Kidney (tissue), 14 donors: ENCODE data around the gene UBE2F. TPM values are rescaled to one million over a fixed set of nuclear protein-coding genes. Genes with fewer than 3 reads are reported as not detected.
A peak's percentile ranks its signal among the peaks of the same experiment; 100 is the strongest.

ENCODE experiments used
- DNase-seq, 5 donors: peaks; one replicate each; pipeline ENCODE4 v3.0.0-alpha.2; 2013 to 2020
- FAIRE-seq: peaks from 2 replicates; lab custom pipeline; 2012; peaks lifted over from hg19 to GRCh38; lab: Jason Lieb, UNC
- H3K27ac ChIP-seq, 2 donors: one replicate each; pipeline ENCODE4 v1.7.0; 2013; ENCODE audit warnings: low read depth in 2 of 2, low read length in 2 of 2, inconsistent platforms in 1 of 2
- H3K27me3 ChIP-seq: one replicate; pipeline ENCODE4 v1.7.1; 2013; ENCODE audit warnings: low read length, inconsistent platforms; ENCODE audit not compliant: control insufficient read depth, insufficient read depth
- H3K36me3 ChIP-seq, 3 donors: one replicate each; pipeline versions ENCODE4 v1.7.0 to v1.7.1; 2013; ENCODE audit warnings: low read length in 3 of 3, control low read depth in 1 of 3, inconsistent platforms in 1 of 3; ENCODE audit not compliant: insufficient read depth in 3 of 3, control insufficient read depth in 2 of 3
- H3K4me1 ChIP-seq, 3 donors: one replicate each; pipeline versions ENCODE4 v1.7.0 to v1.7.1; 2013; ENCODE audit warnings: low read length in 3 of 3, inconsistent platforms in 1 of 3, low read depth in 1 of 3; ENCODE audit not compliant: control insufficient read depth in 2 of 3, insufficient read depth in 2 of 3
- H3K4me3 ChIP-seq, 3 donors: one replicate each; pipeline versions ENCODE4 v1.7.0 to v1.8.1; 2013; ENCODE audit warnings: low read length in 3 of 3, control low read depth in 1 of 3, inconsistent platforms in 1 of 3
- H3K9ac ChIP-seq, 3 donors: one replicate each; pipeline versions ENCODE4 v1.7.0 to v1.7.1; 2013; ENCODE audit warnings: low read length in 3 of 3, control low read depth in 1 of 3, inconsistent platforms in 1 of 3
- H3K9me3 ChIP-seq, 3 donors: one replicate each; pipeline versions ENCODE4 v1.7.0 to v1.7.1; 2013; ENCODE audit warnings: low read length in 3 of 3, control low read depth in 1 of 3, inconsistent platforms in 1 of 3; ENCODE audit not compliant: control insufficient read depth in 2 of 3, insufficient read depth in 1 of 3
- intact Hi-C: fragments of 100-400 bp; cut with DNase I; formaldehyde crosslinking; loops from one replicate; pipeline ENCODE4 v1.11.1; 2022
- polyA plus RNA-seq: library from polyadenylated mRNA; stranded (reverse); fragments of 350-450 nt; fragmentation: Illumina TruSeq; extraction: RNeasy Lipid Tissue Mini Kit (QIAGEN cat#74804); gene quantifications from one replicate; pipeline ENCODE4 v1.2.3, GENCODE V29; 2014; ENCODE audit warnings: low read depth, low replicate concordance; ENCODE audit not compliant: insufficient read depth
- total RNA-seq: library from RNA; stranded (reverse); fragmentation: NEBNext Ultra II Directional; extraction: Animal tissue kit (Norgen Biotek cat#: 25700); gene quantifications from one replicate; pipeline ENCODE4 v1.2.1, GENCODE V29; 2021
- TF ChIP-seq, protein P1 (sequence below): IDR thresholded peaks from 3 replicates; pipeline ENCODE4 v1.5.1; 2012; ENCODE audit warnings: mild to moderate bottlenecking, moderate library complexity, borderline replicate concordance; ENCODE audit not compliant: insufficient read depth; ENCODE audit errors: extremely low read depth
- donor health status: control.
- donor health status: control.
- donor health status: control.
- donor health status: control.
- donor health status: control.
- donor health status: DM: yes; HTN: yes; CAD: no.
- donor health status: Normal renal cell carcinoma (clear cell type).

UBE2F gene
- total and polyA plus RNA-seq, 2 donors from 2014 or later: 34.5 to 68.7 TPM

DNA sequence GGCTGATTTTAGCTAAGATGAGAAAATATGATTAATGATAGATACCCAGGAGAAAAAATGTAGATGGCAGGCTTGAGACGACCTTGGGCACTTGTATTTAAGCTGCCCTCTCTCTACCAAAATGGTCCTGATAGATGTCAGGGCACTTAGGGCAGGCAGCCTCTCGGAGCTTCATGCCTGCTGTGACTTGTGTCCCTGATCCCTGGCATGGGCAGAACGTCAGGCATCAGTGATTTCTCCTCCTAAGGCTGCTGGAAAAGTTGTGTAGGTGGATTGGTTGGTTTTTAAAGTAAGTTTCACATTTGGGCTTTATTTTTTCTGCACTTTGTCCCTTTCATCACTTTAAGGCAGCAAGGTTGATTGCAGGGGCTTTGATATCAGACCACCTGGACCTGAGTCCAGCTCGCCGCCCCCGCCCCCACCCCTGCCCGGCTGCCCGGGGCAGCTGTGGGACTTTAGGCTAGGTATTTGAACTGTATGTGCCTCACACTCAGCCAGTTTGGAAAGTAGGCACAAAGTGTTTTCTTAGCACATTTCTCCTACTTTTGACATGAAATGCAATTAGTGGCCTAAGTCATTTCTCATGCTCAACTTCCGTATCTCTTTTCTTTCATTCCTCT, 59.0 kb downstream of the UBE2F start:
- FAIRE-seq (no peak), DNase-seq (peak in 2 of 5 donors; percentile 11 to 17)
- Histone ChIP-seq H3K4me3 (no peak overlapping the region), H3K27ac (no peak overlapping the region), H3K9me3 (no peaks in the 10 kb centered on the region), H3K4me1 (no peaks in the 10 kb centered on the region), H3K9ac (no peak overlapping the region), H3K27me3 (no peaks in the 10 kb centered on the region), H3K36me3 (peaks cover 0 to 12% (median 9%) of the 10 kb centered on the region in 3 donors)
- intact Hi-C loops: no loop called here
- TF ChIP-seq, protein P1, sequence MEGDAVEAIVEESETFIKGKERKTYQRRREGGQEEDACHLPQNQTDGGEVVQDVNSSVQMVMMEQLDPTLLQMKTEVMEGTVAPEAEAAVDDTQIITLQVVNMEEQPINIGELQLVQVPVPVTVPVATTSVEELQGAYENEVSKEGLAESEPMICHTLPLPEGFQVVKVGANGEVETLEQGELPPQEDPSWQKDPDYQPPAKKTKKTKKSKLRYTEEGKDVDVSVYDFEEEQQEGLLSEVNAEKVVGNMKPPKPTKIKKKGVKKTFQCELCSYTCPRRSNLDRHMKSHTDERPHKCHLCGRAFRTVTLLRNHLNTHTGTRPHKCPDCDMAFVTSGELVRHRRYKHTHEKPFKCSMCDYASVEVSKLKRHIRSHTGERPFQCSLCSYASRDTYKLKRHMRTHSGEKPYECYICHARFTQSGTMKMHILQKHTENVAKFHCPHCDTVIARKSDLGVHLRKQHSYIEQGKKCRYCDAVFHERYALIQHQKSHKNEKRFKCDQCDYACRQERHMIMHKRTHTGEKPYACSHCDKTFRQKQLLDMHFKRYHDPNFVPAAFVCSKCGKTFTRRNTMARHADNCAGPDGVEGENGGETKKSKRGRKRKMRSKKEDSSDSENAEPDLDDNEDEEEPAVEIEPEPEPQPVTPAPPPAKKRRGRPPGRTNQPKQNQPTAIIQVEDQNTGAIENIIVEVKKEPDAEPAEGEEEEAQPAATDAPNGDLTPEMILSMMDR: no peak

GRCh38 chr2:238027058-238027457, 60.2 kb downstream of the UBE2F start:
- TF ChIP-seq, protein P1: no peak
- Histone ChIP-seq H3K27me3 (no peaks in the 10 kb centered on the region), H3K9me3 (no peaks in the 10 kb centered on the region), H3K4me3 (no peak overlapping the region), H3K27ac (no peak overlapping the region), H3K4me1 (no peaks in the 10 kb centered on the region), H3K9ac (no peak overlapping the region), H3K36me3 (peaks cover 0 to 14% (median 13%) of the 10 kb centered on the region in 3 donors)
- intact Hi-C loops: no loop called here
- no peak for DNase-seq
- no peak for FAIRE-seq

GRCh38 chr2:238027591-238028415, 61.0 kb downstream of the UBE2F start:
- Histone ChIP-seq H3K4me3 (no peak overlapping the region), H3K27me3 (no peaks in the 10 kb centered on the region), H3K36me3 (peaks cover 0 to 14% (median 13%) of the 10 kb centered on the region in 3 donors), H3K4me1 (no peaks in the 10 kb centered on the region), H3K9ac (no peak overlapping the region), H3K27ac (no peak overlapping the region), H3K9me3 (no peaks in the 10 kb centered on the region)
- no peak for DNase-seq
- TF ChIP-seq, protein P1: no peak
- intact Hi-C loops: no loop called here
- FAIRE-seq: no peak
